ENCODE results near the gene TIGAR.

Gene TIGAR

DNA sequence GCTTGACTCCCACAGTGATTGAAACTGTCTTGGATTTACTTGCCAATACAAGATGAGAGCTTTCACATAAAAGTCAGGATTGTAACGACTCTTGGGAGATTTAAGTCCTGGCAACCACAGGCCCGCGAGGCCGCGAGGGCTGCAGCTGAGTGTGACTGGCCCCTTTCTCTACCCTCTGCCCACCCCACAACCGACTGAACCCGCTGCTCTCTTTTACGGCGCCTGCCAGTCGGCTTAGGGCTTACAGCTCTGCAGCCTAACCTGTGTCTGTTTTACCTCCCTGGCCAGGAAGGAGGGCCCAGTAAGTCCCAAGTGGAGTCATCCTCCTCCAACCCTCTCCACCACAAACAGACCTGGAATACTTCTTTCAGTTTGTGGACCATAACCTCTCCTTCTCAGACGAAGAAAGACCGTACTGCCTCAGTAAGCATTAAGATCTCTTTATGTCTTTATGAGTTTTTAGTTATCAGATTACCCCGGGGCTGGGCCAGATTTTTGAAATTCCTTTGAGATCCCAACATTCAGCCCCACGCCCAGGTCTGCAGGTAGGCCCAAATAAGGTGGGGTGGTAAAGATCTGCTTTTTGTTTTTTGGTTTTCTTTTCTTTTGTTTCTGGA, 12.6 kb upstream of the TIGAR start:
- Histone ChIP-seq H3K9me3 (ENCODE audit: control insufficient read depth, insufficient read depth, low read depth, low read length) (no peaks in the 10 kb centered on the region), H3K9ac (ENCODE audit: low read length) (peak overlapping the region; percentile 73), H3K4me1 (ENCODE audit: control insufficient read depth, insufficient read depth, low read length) (peaks cover 19% of the 10 kb centered on the region), H3K36me3 (ENCODE audit: control insufficient read depth, insufficient read depth, low read length) (peaks cover 22% of the 10 kb centered on the region), H3K27me3 (ENCODE audit: control insufficient read depth, insufficient read depth, low read length) (no peaks in the 10 kb centered on the region), H3K27ac (ENCODE audit: low read depth, low read length) (no peak overlapping the region; the same call in 1 of the 2 replicates), H3K4me3 (ENCODE audit: low read depth, low read length) (peak overlapping the region; percentile 12; the same call in 1 of the 2 replicates)

DNA sequence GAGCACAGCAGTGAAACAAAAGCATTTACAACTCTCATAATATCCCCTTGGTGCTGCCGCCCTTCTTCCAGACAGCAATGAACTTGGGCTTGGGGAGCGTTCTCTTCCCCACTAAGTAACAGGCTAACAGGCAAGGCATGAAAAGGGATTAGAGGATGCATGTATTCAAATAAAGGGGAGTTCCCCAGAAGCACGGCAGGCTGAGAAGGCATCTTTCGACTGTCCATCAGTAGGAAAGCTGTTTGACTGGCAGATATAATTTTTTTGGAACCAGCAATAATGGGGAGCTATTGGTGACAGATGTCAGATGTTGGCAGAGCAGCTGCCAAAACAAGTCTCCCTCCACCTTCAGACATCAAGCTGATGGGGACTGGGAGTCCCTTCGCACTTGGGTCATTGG, 9.2 kb upstream of the TIGAR start:
- H3K9me3 ChIP-seq (ENCODE audit: control insufficient read depth, insufficient read depth, low read depth, low read length) = no peaks in the 10 kb centered on the region
- no peaks in the 10 kb centered on the region for H3K27me3 ChIP-seq (ENCODE audit: control insufficient read depth, insufficient read depth, low read length)
- no peak overlapping the region for H3K4me3 ChIP-seq (ENCODE audit: low read depth, low read length)
- H3K36me3 ChIP-seq (ENCODE audit: control insufficient read depth, insufficient read depth, low read length) = no peaks in the 10 kb centered on the region
- peaks cover 15% of the 10 kb centered on the region for H3K4me1 ChIP-seq (ENCODE audit: control insufficient read depth, insufficient read depth, low read length)
- no peak overlapping the region for H3K9ac ChIP-seq (ENCODE audit: low read length)
- no peak overlapping the region for H3K27ac ChIP-seq (ENCODE audit: low read depth, low read length)

DNA sequence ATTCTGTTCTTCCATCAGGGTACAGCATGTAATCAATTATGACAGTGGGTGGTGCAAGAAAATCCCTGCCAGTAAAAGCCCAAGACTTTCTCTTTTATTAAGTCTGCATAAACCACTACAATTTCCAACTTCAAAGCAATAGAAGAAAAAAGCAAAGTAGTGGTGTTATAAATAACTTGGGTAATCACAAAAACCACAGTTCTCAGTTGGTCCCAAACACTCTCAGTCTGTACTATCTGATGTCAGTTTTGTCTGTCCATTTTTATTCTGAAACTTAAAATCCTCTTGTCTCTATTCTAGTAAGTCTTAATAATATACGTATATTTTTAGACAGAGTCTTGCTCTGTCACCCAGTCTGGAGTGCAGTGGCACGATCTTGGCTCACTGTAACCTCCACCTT, 8.8 kb upstream of the TIGAR start:
- no peaks in the 10 kb centered on the region for H3K27me3 ChIP-seq (ENCODE audit: control insufficient read depth, insufficient read depth, low read length)
- no peaks in the 10 kb centered on the region for H3K9me3 ChIP-seq (ENCODE audit: control insufficient read depth, insufficient read depth, low read depth, low read length)
- no peak overlapping the region for H3K4me3 ChIP-seq (ENCODE audit: low read depth, low read length)
- no peak overlapping the region for H3K9ac ChIP-seq (ENCODE audit: low read length)
- no peak overlapping the region for H3K27ac ChIP-seq (ENCODE audit: low read depth, low read length)
- peaks cover 10% of the 10 kb centered on the region for H3K4me1 ChIP-seq (ENCODE audit: control insufficient read depth, insufficient read depth, low read length)
- no peaks in the 10 kb centered on the region for H3K36me3 ChIP-seq (ENCODE audit: control insufficient read depth, insufficient read depth, low read length)

DNA sequence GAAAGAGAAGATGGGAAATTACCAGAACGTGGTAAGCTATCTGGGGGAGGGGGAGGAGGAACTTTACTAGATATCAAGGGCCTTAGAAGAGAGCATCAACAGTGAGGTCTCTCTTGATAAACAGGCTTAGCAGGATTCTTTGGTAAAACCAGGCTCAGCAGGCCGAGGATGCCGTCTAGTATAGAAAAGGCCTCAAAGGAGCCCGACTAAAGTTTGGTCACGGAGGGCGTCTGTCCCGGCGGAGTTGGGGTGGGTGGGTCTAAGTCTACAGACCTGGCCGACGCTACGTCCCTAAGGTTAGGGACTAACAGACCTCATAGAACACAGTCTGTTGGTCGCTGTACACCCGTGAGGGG, 538 bp upstream of the TIGAR start:
- H3K4me1 ChIP-seq (ENCODE audit: control insufficient read depth, insufficient read depth, low read length) = peaks cover 9% of the 10 kb centered on the region; the same call in 1 of the 2 replicates
- H3K27ac ChIP-seq (ENCODE audit: low read depth, low read length) = peak overlapping the region; percentile 33; the same call in 1 of the 2 replicates
- no peaks in the 10 kb centered on the region for H3K9me3 ChIP-seq (ENCODE audit: control insufficient read depth, insufficient read depth, low read depth, low read length)
- H3K9ac ChIP-seq (ENCODE audit: low read length) = peak overlapping the region; percentile 82
- H3K36me3 ChIP-seq (ENCODE audit: control insufficient read depth, insufficient read depth, low read length) = peaks cover 9% of the 10 kb centered on the region; the same call in 1 of the 2 replicates
- H3K4me3 ChIP-seq (ENCODE audit: low read depth, low read length) = peak overlapping the region; percentile 73
- no peaks in the 10 kb centered on the region for H3K27me3 ChIP-seq (ENCODE audit: control insufficient read depth, insufficient read depth, low read length)

DNA sequence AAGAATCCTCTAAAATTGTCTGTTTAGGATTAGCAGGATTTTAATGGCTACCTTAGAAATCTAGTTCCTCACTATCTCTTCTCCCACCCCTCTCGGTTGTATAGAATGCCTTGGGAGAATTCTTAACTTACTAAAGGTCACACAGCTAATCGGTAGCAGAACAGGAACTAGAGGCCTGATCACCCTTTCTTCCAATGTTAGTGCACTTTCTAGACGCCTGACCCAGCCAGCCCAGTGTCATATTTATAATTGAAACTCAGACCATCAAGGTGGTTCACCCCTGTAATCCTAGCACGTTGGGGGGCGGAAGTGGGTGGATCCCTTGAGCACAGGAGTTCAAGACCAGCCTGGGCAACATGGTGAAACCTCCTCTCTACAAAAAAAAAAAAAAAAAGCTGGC, 1.7 kb downstream of the TIGAR start:
- H3K9ac ChIP-seq (ENCODE audit: low read length) = no peak overlapping the region
- H3K4me3 ChIP-seq (ENCODE audit: low read depth, low read length) = peak overlapping the region; percentile 82; the same call in 1 of the 2 replicates
- H3K4me1 ChIP-seq (ENCODE audit: control insufficient read depth, insufficient read depth, low read length) = peaks cover 9% of the 10 kb centered on the region; the same call in 1 of the 2 replicates

DNA sequence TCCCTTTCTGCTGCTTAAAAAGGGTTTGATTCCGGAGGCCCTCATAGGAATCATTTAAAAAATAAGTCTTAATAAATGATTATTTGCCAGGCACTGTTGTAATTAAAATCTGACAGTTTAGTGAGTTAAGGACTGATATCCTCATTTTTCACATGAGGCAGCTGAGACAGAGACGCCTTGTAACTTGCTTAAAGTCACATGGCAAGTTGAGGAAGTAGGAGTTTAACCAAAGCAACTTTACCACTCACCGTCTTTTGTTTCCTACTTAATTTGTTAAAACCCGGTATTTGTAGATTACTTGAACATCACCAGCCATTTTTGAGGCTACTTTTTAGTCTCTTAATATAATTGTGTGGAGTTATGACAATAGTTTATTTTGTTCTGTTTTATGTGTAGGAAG, 2.4 kb downstream of the TIGAR start:
- Histone ChIP-seq H3K4me3 (ENCODE audit: low read depth, low read length) (no peak overlapping the region), H3K27me3 (ENCODE audit: control insufficient read depth, insufficient read depth, low read length) (no peaks in the 10 kb centered on the region), H3K9me3 (ENCODE audit: control insufficient read depth, insufficient read depth, low read depth, low read length) (no peaks in the 10 kb centered on the region), H3K9ac (ENCODE audit: low read length) (no peak overlapping the region), H3K27ac (ENCODE audit: low read depth, low read length) (no peak overlapping the region), H3K4me1 (ENCODE audit: control insufficient read depth, insufficient read depth, low read length) (peaks cover 9% of the 10 kb centered on the region; the same call in 1 of the 2 replicates), H3K36me3 (ENCODE audit: control insufficient read depth, insufficient read depth, low read length) (peaks cover 12% of the 10 kb centered on the region; the same call in 1 of the 2 replicates)

More for the DNA sequence above, 1.7 kb downstream of the TIGAR start:
- Histone ChIP-seq H3K27me3 (ENCODE audit: control insufficient read depth, insufficient read depth, low read length) (no peaks in the 10 kb centered on the region), H3K9me3 (ENCODE audit: control insufficient read depth, insufficient read depth, low read depth, low read length) (no peaks in the 10 kb centered on the region), H3K27ac (ENCODE audit: low read depth, low read length) (no peak overlapping the region), H3K36me3 (ENCODE audit: control insufficient read depth, insufficient read depth, low read length) (peaks cover 9% of the 10 kb centered on the region; the same call in 1 of the 2 replicates)

DNA sequence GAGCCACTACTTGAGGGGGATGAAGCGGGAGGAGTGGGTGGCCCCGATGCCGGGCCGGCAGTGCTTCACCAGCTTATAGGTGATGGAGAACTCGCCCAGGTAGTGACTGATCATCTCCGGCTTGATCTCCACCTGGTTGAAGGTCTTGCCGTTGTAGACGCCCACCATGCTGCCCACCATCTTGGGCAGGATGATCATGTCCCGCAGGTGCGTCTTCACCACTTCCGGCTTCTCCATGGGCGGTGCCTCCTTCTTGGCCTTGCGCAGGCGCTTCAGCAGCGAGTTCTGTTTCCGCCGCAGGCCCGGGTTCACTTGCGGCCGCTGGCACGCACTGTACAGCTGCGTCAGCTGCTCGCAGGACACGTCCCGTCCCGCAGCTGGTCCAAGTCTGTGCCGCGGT, 3.4 kb downstream of the TIGAR start:
- Histone ChIP-seq H3K27me3 (ENCODE audit: control insufficient read depth, insufficient read depth, low read length) (no peaks in the 10 kb centered on the region), H3K9me3 (ENCODE audit: control insufficient read depth, insufficient read depth, low read depth, low read length) (no peaks in the 10 kb centered on the region), H3K9ac (ENCODE audit: low read length) (no peak overlapping the region), H3K36me3 (ENCODE audit: control insufficient read depth, insufficient read depth, low read length) (peaks cover 13% of the 10 kb centered on the region), H3K27ac (ENCODE audit: low read depth, low read length) (no peak overlapping the region), H3K4me3 (ENCODE audit: low read depth, low read length) (no peak overlapping the region), H3K4me1 (ENCODE audit: control insufficient read depth, insufficient read depth, low read length) (peaks cover 9% of the 10 kb centered on the region; the same call in 1 of the 2 replicates)

DNA sequence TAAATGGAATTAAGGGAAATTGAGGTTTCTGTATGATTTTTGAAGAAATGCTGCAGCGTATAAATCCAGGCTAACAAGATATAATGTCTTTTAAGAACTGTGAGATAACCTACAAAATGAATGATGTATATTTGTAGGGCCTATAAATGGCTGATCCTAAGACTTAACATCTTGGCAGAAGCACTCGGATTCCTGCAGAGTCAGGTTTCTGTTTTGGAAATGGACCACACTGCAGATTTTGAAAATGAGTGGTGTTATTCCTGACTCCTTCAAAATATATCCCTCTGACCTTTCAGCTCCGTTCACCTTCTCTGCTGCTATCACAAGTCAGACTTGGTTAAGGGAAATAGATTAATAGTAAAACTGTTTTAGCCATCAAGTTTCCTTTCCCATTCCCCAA, 5.0 kb downstream of the TIGAR start:
- H3K9me3 ChIP-seq (ENCODE audit: control insufficient read depth, insufficient read depth, low read depth, low read length) = no peaks in the 10 kb centered on the region
- H3K27ac ChIP-seq (ENCODE audit: low read depth, low read length) = no peak overlapping the region
- peaks cover 9% of the 10 kb centered on the region; the same call in 1 of the 2 replicates for H3K4me1 ChIP-seq (ENCODE audit: control insufficient read depth, insufficient read depth, low read length)
- no peak overlapping the region for H3K4me3 ChIP-seq (ENCODE audit: low read depth, low read length)
- no peaks in the 10 kb centered on the region for H3K27me3 ChIP-seq (ENCODE audit: control insufficient read depth, insufficient read depth, low read length)
- no peak overlapping the region for H3K9ac ChIP-seq (ENCODE audit: low read length)
- peaks cover 24% of the 10 kb centered on the region for H3K36me3 ChIP-seq (ENCODE audit: control insufficient read depth, insufficient read depth, low read length)

DNA sequence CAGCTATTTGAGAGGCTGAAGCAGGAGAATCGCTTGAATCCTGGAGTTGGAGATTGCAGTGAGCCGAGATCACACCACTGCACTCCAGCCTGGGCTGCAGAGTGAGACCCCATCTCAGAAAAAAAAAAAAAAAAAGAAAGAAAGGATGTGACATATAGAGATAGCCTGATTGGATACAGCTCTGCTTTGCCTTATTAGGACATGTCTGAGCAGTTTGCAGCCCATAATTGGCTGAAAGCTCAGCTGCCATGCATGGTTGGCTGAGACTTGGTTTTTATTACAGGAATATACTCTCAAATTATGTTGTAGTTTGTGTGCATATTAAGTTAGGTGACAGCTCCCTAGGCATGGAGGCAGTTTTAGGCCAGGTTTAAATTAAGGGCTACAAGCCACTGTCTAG, 6.3 kb downstream of the TIGAR start:
- H3K27me3 ChIP-seq (ENCODE audit: control insufficient read depth, insufficient read depth, low read length) = no peaks in the 10 kb centered on the region
- H3K4me3 ChIP-seq (ENCODE audit: low read depth, low read length) = no peak overlapping the region
- peaks cover 6% of the 10 kb centered on the region; the same call in 1 of the 2 replicates for H3K4me1 ChIP-seq (ENCODE audit: control insufficient read depth, insufficient read depth, low read length)
- no peaks in the 10 kb centered on the region for H3K9me3 ChIP-seq (ENCODE audit: control insufficient read depth, insufficient read depth, low read depth, low read length)
- H3K36me3 ChIP-seq (ENCODE audit: control insufficient read depth, insufficient read depth, low read length) = peaks cover 36% of the 10 kb centered on the region
- H3K9ac ChIP-seq (ENCODE audit: low read length) = no peak overlapping the region
- H3K27ac ChIP-seq (ENCODE audit: low read depth, low read length) = no peak overlapping the region; the same call in 1 of the 2 replicates

DNA sequence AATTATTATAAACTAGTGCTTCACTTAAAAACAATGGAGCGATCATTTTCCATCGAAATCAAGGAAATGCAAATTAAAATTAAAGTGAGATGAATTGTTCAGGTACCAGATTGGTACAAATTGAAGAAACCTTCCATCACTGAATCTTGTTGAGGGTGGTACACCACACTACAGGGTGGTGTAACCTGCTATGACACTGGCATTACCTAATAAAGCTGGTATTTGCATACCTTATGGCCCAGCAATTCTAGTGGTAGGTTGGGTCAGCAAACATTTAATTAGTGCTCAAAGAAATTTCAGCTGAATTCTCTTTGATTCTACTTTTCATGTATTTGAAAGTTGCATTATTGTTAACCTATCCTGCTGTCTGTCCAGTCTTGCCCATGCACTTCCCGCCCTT, 9.2 kb downstream of the TIGAR start:
- no peak overlapping the region for H3K27ac ChIP-seq (ENCODE audit: low read depth, low read length)
- no peak overlapping the region for H3K9ac ChIP-seq (ENCODE audit: low read length)
- H3K4me3 ChIP-seq (ENCODE audit: low read depth, low read length) = no peak overlapping the region
- H3K9me3 ChIP-seq (ENCODE audit: control insufficient read depth, insufficient read depth, low read depth, low read length) = peaks cover 5% of the 10 kb centered on the region; the same call in 1 of the 2 replicates
- H3K27me3 ChIP-seq (ENCODE audit: control insufficient read depth, insufficient read depth, low read length) = no peaks in the 10 kb centered on the region
- H3K36me3 ChIP-seq (ENCODE audit: control insufficient read depth, insufficient read depth, low read length) = peaks cover 53% of the 10 kb centered on the region
- no peaks in the 10 kb centered on the region for H3K4me1 ChIP-seq (ENCODE audit: control insufficient read depth, insufficient read depth, low read length)

DNA sequence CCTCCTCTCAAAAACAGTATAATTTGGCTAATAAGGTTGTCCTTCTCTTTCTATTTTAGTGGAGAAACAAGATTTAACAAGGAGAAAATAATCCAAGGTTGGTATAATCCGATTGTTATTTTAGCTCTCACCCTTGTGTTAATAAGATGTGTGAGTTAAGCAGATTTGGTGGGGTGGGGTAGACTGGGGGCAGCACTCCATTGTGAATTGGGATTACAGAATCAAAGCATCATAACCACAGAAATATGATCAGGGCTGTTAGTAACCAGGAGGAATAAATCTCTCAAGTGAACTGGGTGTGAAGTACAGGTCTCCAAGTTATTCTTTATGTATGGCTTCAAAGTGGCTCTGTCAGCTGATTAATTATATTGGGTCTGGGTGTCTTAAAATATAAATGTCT, 10.2 kb downstream of the TIGAR start:
- H3K36me3 ChIP-seq (ENCODE audit: control insufficient read depth, insufficient read depth, low read length) = peaks cover 63% of the 10 kb centered on the region
- no peak overlapping the region for H3K9ac ChIP-seq (ENCODE audit: low read length)
- no peaks in the 10 kb centered on the region for H3K4me1 ChIP-seq (ENCODE audit: control insufficient read depth, insufficient read depth, low read length)
- H3K9me3 ChIP-seq (ENCODE audit: control insufficient read depth, insufficient read depth, low read depth, low read length) = peaks cover 10% of the 10 kb centered on the region; the same call in 1 of the 2 replicates
- no peak overlapping the region for H3K4me3 ChIP-seq (ENCODE audit: low read depth, low read length)
- no peaks in the 10 kb centered on the region for H3K27me3 ChIP-seq (ENCODE audit: control insufficient read depth, insufficient read depth, low read length)
- H3K27ac ChIP-seq (ENCODE audit: low read depth, low read length) = no peak overlapping the region

All from HUES6 (cell line).